H9 (cell line): ENCODE measurements around the gene IGLON5. TPM values are rescaled to one million over a fixed set of nuclear protein-coding genes. Genes with fewer than 3 reads are reported as not detected.

Source experiments
- DNase-seq: peaks from one replicate; pipeline ENCODE4 v3.0.0-alpha.2; 2017
- H2AFZ ChIP-seq: one replicate; pipeline ENCODE4 v1.6.1; 2013; ENCODE audit warnings: mild to moderate bottlenecking, low read length, control low read depth, moderate library complexity
- H2AK5ac ChIP-seq: 2 replicates; pipeline ENCODE4 v1.6.1; 2013; ENCODE audit warnings: low read length, control low read depth, mixed read lengths; ENCODE audit not compliant: insufficient read length
- H2BK120ac ChIP-seq: one replicate; pipeline ENCODE4 v1.6.1; 2013; ENCODE audit warnings: low read depth, mild to moderate bottlenecking, low read length, control low read depth, inconsistent platforms; ENCODE audit not compliant: poor library complexity, severe bottlenecking
- H2BK12ac ChIP-seq: 2 replicates; pipeline ENCODE4 v1.6.1; 2013; ENCODE audit warnings: low read length, control low read depth, mixed read lengths, low read depth; ENCODE audit not compliant: insufficient read length
- H2BK15ac ChIP-seq: 2 replicates; pipeline ENCODE4 v1.6.1; 2013; ENCODE audit warnings: low read depth, low read length, control low read depth
- H2BK20ac ChIP-seq: one replicate; pipeline ENCODE4 v1.6.1; 2013; ENCODE audit warnings: low read depth, mild to moderate bottlenecking, low read length, control low read depth, inconsistent platforms; ENCODE audit not compliant: poor library complexity, severe bottlenecking
- H2BK5ac ChIP-seq: 2 replicates; pipeline ENCODE4 v1.6.1; 2013; ENCODE audit warnings: low read length, control low read depth, mixed read lengths; ENCODE audit not compliant: insufficient read length
- H3K14ac ChIP-seq: 2 replicates; pipeline ENCODE4 v1.6.1; 2013; ENCODE audit warnings: low read length, control low read depth; ENCODE audit not compliant: insufficient read depth
- H3K18ac ChIP-seq: 2 replicates; pipeline ENCODE4 v1.6.1; 2013; ENCODE audit warnings: low read depth, mild to moderate bottlenecking, mixed read lengths, low read length, control low read depth; ENCODE audit not compliant: insufficient read length
- H3K23ac ChIP-seq: 2 replicates; pipeline ENCODE4 v1.6.1; 2013; ENCODE audit warnings: low read length, control low read depth, mixed read lengths, low read depth; ENCODE audit not compliant: insufficient read length
- H3K23me2 ChIP-seq: 2 replicates; pipeline ENCODE4 v1.6.1; 2013; ENCODE audit warnings: low read depth, mild to moderate bottlenecking, mixed read lengths, low read length, control low read depth; ENCODE audit not compliant: insufficient read length, poor library complexity, severe bottlenecking
- H3K27ac ChIP-seq: 2 replicates; pipeline ENCODE4 v1.5.1; 2013; ENCODE audit warnings: low read length, control low read depth, mixed read lengths, low read depth; ENCODE audit not compliant: insufficient read length
- H3K27me3 ChIP-seq: 2 replicates; pipeline ENCODE4 v1.6.1; 2013; ENCODE audit warnings: low read length, control low read depth, inconsistent platforms; ENCODE audit not compliant: insufficient read depth
- H3K4ac ChIP-seq: 2 replicates; pipeline ENCODE4 v1.6.1; 2013; ENCODE audit warnings: low read depth, mild to moderate bottlenecking, control low read depth, inconsistent platforms, low read length, moderate library complexity
- H3K4me1 ChIP-seq: 2 replicates; pipeline ENCODE4 v1.6.1; 2013; ENCODE audit warnings: low read length, control low read depth, inconsistent platforms; ENCODE audit not compliant: insufficient read depth
- H3K4me2 ChIP-seq: 2 replicates; pipeline ENCODE4 v1.6.1; 2013; ENCODE audit warnings: low read length, control low read depth, mixed read lengths; ENCODE audit not compliant: insufficient read length, insufficient read depth
- H3K56ac ChIP-seq: 2 replicates; pipeline ENCODE4 v1.6.1; 2013; ENCODE audit warnings: low read depth, mild to moderate bottlenecking, mixed read lengths, low read length, control low read depth; ENCODE audit not compliant: insufficient read length
- H3K79me1 ChIP-seq: 2 replicates; pipeline ENCODE4 v1.6.1; 2013; ENCODE audit warnings: low read depth, mild to moderate bottlenecking, moderate library complexity, low read length, control low read depth, inconsistent platforms; ENCODE audit not compliant: insufficient read depth, poor library complexity, severe bottlenecking
- H3K79me2 ChIP-seq: 2 replicates; pipeline ENCODE4 v1.6.1; 2013; ENCODE audit warnings: low read length, control low read depth, inconsistent platforms; ENCODE audit not compliant: insufficient read depth
- H3K9ac ChIP-seq: 2 replicates; pipeline ENCODE4 v1.6.1; 2013; ENCODE audit warnings: low read length, control low read depth, mixed read lengths; ENCODE audit not compliant: insufficient read length; ENCODE audit errors: extremely low read depth
- H3K9me3 ChIP-seq: one replicate; pipeline ENCODE4 v1.6.1; 2013; ENCODE audit warnings: low read depth, low read length, inconsistent platforms; ENCODE audit not compliant: control insufficient read depth
- H3T11ph ChIP-seq: one replicate; pipeline ENCODE4 v1.6.1; 2013; ENCODE audit warnings: mild to moderate bottlenecking, low read length, control low read depth, inconsistent platforms
- H4K20me1 ChIP-seq: one replicate; pipeline ENCODE4 v1.6.1; 2013; ENCODE audit not compliant: control insufficient read depth, insufficient read length, insufficient read depth
- H4K5ac ChIP-seq: 2 replicates; pipeline ENCODE4 v1.6.1; 2013; ENCODE audit warnings: low read depth, mild to moderate bottlenecking, mixed read lengths, low read length, control low read depth; ENCODE audit not compliant: insufficient read length
- H4K8ac ChIP-seq: replicated peaks from 2 replicates; pipeline ENCODE4 v1.6.1; 2013; ENCODE audit warnings: low read length, control low read depth, mixed read lengths, low read depth; ENCODE audit not compliant: insufficient read length
- H4K91ac ChIP-seq: 2 replicates; pipeline ENCODE4 v1.6.1; 2013; ENCODE audit warnings: low read depth, mild to moderate bottlenecking, moderate library complexity, mixed read lengths, low read length, control low read depth; ENCODE audit not compliant: insufficient read length
- H3K27ac Mint-ChIP-seq, 3 experiments: 2 replicates in 2 of 3; 3 replicates in 1 of 3; pipeline ENCODE4 v1.8.0; 2020 to 2021; ENCODE audit warnings: mixed read lengths in 3 of 3, mild to moderate bottlenecking in 1 of 3, moderate library complexity in 1 of 3
- H3K27me3 Mint-ChIP-seq: 2 replicates; pipeline ENCODE4 v1.8.0; 2021; ENCODE audit warnings: low read depth, mild to moderate bottlenecking, moderate library complexity, mixed read lengths
- H3K36me3 Mint-ChIP-seq, 3 experiments: 2 replicates in 2 of 3; 3 replicates in 1 of 3; pipeline ENCODE4 v1.8.0; 2020 to 2021; ENCODE audit warnings: low read depth in 3 of 3, mixed read lengths in 3 of 3; ENCODE audit not compliant: insufficient read depth in 1 of 3
- H3K4me1 Mint-ChIP-seq, 2 experiments: 2 replicates each; pipeline ENCODE4 v1.8.0; 2020; ENCODE audit warnings: mixed read lengths in 2 of 2
- H3K4me3 Mint-ChIP-seq, 2 experiments: 2 replicates in 1 of 2; 3 replicates in 1 of 2; pipeline ENCODE4 v1.8.0; 2020 to 2021; ENCODE audit warnings: mild to moderate bottlenecking in 2 of 2, mixed read lengths in 2 of 2, moderate library complexity in 1 of 2
- H3K9me3 Mint-ChIP-seq, 2 experiments: 2 replicates in 1 of 2; 3 replicates in 1 of 2; pipeline ENCODE4 v1.8.0; 2020; ENCODE audit warnings: mild to moderate bottlenecking in 2 of 2, mixed read lengths in 2 of 2, moderate library complexity in 1 of 2
- WGBS: extraction: QIAGEN DNeasy Blood & Tissue Kit; methylation state at CpG from one replicate; pipeline ENCODE4 v1.1.7; 2013; ENCODE audit warnings: missing lambda C conversion rate, low lambda C conversion rate, mixed read lengths; ENCODE audit not compliant: insufficient read length; ENCODE audit errors: extremely low coverage; 5-methylcytosine and 5-hydroxymethylcytosine counted together
- total RNA-seq: library from RNA; stranded (reverse); gene quantifications from 2 replicates; pipeline ENCODE4 v1.2.1, GENCODE V29; 2021
- TF ChIP-seq, protein P1 (sequence below): fragments of 200-600 bp; sonication (generic); conservative IDR thresholded peaks from 3 replicates; pipeline ENCODE4 v1.8.0; 2021; ENCODE audit warnings: antibody characterized with exemption, mild to moderate bottlenecking

IGLON5 gene
- total RNA-seq, 1 experiment from 2014 or later, result 41.4 TPM

DNA sequence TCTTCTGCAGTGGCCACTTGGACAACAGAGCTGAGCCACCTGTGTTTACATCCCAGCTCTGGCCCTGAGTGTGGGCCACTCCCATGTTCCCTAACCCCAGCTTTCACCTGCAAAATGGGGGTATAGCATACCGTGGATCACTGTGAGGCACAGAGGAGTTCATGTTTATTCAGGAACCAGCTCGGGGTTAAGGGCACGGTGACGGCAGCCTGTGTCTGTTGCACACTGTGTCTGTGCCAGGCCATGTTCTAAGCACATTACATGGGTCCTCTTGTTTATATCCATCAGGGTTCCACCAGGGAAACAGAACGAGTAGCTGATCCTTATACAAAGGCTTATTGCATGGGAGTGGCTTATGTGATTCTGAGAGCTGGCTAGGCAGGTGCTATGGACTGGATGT, 14.0 kb upstream of the IGLON5 start:
- H3K9me3 ChIP-seq, result no peaks in the 10 kb centered on the region
- H3K9ac ChIP-seq, result no peak overlapping the region
- no peak overlapping the region for H2BK120ac ChIP-seq
- H3T11ph ChIP-seq, result no peak overlapping the region
- H3K79me1 ChIP-seq, result no peaks in the 10 kb centered on the region
- no peak overlapping the region for H3K4ac ChIP-seq
- DNase-seq, result no peak
- no peak overlapping the region for H3K56ac ChIP-seq
- H3K23me2 ChIP-seq, result no peaks in the 10 kb centered on the region
- no CpG with 5 or more reads among the region's 5 CpGs for WGBS
- no peaks in the 10 kb centered on the region for H3K27me3 ChIP-seq
- no peak overlapping the region for H4K8ac ChIP-seq
- no peak overlapping the region for H3K14ac ChIP-seq
- peaks cover 41 to 48% of the 10 kb centered on the region in 2 experiments for H3K4me1 Mint-ChIP-seq
- H3K4me2 ChIP-seq, result no peak overlapping the region
- no peak overlapping the region for H2AK5ac ChIP-seq
- H2BK12ac ChIP-seq, result no peak overlapping the region
- peaks cover 3% of the 10 kb centered on the region; the same call in 1 of the 2 replicates for H3K27me3 Mint-ChIP-seq
- H3K23ac ChIP-seq, result no peak overlapping the region
- H3K27ac Mint-ChIP-seq, result no peak overlapping the region
- H2BK20ac ChIP-seq, result no peak overlapping the region
- no peak overlapping the region for H3K4me3 Mint-ChIP-seq
- no peaks in the 10 kb centered on the region for H4K20me1 ChIP-seq
- no peak overlapping the region for H2BK15ac ChIP-seq
- H3K79me2 ChIP-seq, result no peaks in the 10 kb centered on the region
- 0 out of 5 replicates have a peak, but pooled peaks cover 0 to 2% of the 10 kb centered on the region in 2 experiments for H3K9me3 Mint-ChIP-seq
- H4K91ac ChIP-seq, result no peak overlapping the region
- TF ChIP-seq, protein P1, sequence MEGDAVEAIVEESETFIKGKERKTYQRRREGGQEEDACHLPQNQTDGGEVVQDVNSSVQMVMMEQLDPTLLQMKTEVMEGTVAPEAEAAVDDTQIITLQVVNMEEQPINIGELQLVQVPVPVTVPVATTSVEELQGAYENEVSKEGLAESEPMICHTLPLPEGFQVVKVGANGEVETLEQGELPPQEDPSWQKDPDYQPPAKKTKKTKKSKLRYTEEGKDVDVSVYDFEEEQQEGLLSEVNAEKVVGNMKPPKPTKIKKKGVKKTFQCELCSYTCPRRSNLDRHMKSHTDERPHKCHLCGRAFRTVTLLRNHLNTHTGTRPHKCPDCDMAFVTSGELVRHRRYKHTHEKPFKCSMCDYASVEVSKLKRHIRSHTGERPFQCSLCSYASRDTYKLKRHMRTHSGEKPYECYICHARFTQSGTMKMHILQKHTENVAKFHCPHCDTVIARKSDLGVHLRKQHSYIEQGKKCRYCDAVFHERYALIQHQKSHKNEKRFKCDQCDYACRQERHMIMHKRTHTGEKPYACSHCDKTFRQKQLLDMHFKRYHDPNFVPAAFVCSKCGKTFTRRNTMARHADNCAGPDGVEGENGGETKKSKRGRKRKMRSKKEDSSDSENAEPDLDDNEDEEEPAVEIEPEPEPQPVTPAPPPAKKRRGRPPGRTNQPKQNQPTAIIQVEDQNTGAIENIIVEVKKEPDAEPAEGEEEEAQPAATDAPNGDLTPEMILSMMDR, result no peak
- H3K4me1 ChIP-seq, result peaks cover 23% of the 10 kb centered on the region; the same call in 1 of the 2 replicates
- H2BK5ac ChIP-seq, result no peak overlapping the region
- H4K5ac ChIP-seq, result no peak overlapping the region
- no peaks in the 10 kb centered on the region for H3K36me3 Mint-ChIP-seq
- H2AFZ ChIP-seq, result no peak overlapping the region
- H3K27ac ChIP-seq, result no peak overlapping the region
- no peak overlapping the region for H3K18ac ChIP-seq
